Measurements from ENCODE around the gene SLC17A7. TPM values are rescaled to one million over a fixed set of nuclear protein-coding genes. Genes with fewer than 3 reads are reported as not detected.

The SLC17A7 gene
- total and polyA plus RNA-seq, 9 of the 15 experiments (the other 6 are each of a cell fraction or from before 2014, with no cell fraction given): 1.1 to 15.7 (median 2.4) TPM

DNA sequence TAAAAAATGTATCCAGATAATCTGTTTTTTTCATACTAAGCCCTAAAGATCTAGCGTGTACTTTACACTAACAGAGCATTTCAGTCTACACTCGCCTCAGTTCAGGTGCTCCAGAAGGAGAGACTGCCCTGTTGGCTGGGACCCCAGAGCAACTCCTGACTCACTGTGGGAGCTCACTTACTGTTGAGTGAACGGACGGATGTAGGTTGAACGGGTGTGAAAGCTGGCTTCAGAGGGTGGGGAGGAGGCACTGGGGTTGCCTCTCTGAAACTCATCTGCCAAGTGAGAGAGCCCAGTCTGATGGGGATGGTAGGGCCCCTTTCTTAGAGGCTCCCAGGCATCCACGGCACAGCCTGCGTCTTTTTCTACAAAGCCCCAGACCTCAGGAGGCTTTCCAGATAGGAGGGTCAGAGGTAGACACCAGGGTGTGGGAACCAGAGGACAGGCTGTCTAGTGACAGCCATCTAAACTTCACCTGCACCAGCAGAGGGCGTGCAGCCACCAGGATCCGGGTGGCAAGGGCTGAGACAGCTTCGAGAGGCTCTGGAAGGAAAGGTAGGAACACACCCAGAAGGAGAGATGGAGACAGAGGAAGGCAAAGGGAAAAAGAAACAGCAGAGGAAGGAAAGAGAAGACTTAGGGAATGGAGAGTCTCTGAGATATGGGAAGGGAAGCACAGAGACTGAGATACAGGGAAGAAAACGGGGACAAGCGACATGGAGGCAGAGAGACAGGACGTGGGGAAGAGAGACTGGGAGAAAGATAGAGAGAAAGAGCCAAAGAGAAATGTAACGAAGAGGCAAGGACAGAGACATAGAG lies 49.5 kb downstream of the SLC17A7 start (continued):
- peak; percentile 97 to 99 for TF ChIP-seq RAD21 (CRISPR knock-in tag; conservative IDR thresholded peaks at IDR 0.05 in 1 of 2, IDR thresholded peaks at IDR 0.05 in 1 of 2)
- no peak for TF ChIP-seq EWSR1 (IDR thresholded peaks at IDR 0.05; ENCODE audit: borderline replicate concordance, low read depth, partially characterized antibody)
- peak; percentile 59 for TF ChIP-seq E2F8 (IDR thresholded peaks at IDR 0.05; ENCODE audit: low read depth, partially characterized antibody)
- TF ChIP-seq ZNF507 (tag; conservative IDR thresholded peaks at IDR 0.05): no peak
- TF ChIP-seq, protein P1, sequence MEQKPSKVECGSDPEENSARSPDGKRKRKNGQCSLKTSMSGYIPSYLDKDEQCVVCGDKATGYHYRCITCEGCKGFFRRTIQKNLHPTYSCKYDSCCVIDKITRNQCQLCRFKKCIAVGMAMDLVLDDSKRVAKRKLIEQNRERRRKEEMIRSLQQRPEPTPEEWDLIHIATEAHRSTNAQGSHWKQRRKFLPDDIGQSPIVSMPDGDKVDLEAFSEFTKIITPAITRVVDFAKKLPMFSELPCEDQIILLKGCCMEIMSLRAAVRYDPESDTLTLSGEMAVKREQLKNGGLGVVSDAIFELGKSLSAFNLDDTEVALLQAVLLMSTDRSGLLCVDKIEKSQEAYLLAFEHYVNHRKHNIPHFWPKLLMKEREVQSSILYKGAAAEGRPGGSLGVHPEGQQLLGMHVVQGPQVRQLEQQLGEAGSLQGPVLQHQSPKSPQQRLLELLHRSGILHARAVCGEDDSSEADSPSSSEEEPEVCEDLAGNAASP (IDR thresholded peaks at IDR 0.05): no peak
- TF ChIP-seq ELK1 (CRISPR knock-in tag; IDR thresholded peaks at IDR 0.05): no peak
- TF ChIP-seq, protein P2, sequence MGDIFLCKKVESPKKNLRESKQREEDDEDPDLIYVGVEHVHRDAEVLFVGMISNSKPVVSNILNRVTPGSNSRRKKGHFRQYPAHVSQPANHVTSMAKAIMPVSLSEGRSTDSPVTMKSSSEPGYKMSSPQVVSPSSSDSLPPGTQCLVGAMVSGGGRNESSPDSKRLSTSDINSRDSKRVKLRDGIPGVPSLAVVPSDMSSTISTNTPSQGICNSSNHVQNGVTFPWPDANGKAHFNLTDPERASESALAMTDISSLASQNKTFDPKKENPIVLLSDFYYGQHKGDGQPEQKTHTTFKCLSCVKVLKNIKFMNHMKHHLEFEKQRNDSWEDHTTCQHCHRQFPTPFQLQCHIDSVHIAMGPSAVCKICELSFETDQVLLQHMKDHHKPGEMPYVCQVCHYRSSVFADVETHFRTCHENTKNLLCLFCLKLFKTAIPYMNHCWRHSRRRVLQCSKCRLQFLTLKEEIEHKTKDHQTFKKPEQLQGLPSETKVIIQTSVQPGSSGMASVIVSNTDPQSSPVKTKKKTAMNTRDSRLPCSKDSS (IDR thresholded peaks at IDR 0.05; ENCODE audit: low read depth, partially characterized antibody): peak; percentile 76
- TF ChIP-seq, protein P3, sequence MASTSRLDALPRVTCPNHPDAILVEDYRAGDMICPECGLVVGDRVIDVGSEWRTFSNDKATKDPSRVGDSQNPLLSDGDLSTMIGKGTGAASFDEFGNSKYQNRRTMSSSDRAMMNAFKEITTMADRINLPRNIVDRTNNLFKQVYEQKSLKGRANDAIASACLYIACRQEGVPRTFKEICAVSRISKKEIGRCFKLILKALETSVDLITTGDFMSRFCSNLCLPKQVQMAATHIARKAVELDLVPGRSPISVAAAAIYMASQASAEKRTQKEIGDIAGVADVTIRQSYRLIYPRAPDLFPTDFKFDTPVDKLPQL (IDR thresholded peaks at IDR 0.05; ENCODE audit: extremely low read depth, insufficient read length): no peak
- TF ChIP-seq RBFOX2 (IDR thresholded peaks at IDR 0.05; ENCODE audit: low read depth, low read length): no peak
- no peak for TF ChIP-seq FOXJ2 (tag; IDR thresholded peaks at IDR 0.05)
- TF ChIP-seq IFI16 (CRISPR knock-in tag; IDR thresholded peaks at IDR 0.05): no peak
- no peak for TF ChIP-seq RHOXF2B (CRISPR knock-in tag; conservative IDR thresholded peaks at IDR 0.05)
- TF ChIP-seq ELF4 (CRISPR knock-in tag; IDR thresholded peaks at IDR 0.05): peak; percentile 70; the same call in 1 of the 2 replicates
- TF ChIP-seq, protein P4, sequence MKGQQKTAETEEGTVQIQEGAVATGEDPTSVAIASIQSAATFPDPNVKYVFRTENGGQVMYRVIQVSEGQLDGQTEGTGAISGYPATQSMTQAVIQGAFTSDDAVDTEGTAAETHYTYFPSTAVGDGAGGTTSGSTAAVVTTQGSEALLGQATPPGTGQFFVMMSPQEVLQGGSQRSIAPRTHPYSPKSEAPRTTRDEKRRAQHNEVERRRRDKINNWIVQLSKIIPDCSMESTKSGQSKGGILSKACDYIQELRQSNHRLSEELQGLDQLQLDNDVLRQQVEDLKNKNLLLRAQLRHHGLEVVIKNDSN (CRISPR knock-in tag; IDR thresholded peaks at IDR 0.05): no peak
- TF ChIP-seq ARID2 (IDR thresholded peaks at IDR 0.05): peak; percentile 98
- TF ChIP-seq ZNF395 (CRISPR knock-in tag; IDR thresholded peaks at IDR 0.05): no peak
